Neural cell (in vitro differentiated cells): Measurements from ENCODE around the gene C2CD4A. TPM values are rescaled to one million over a fixed set of nuclear protein-coding genes. Genes with fewer than 3 reads are reported as not detected.

Experiments used
- H2AFZ ChIP-seq: fragments of 200-600, 300-800 bp; sonication (generic), shearing (Covaris generic); 2 replicates; pipeline ENCODE4 v1.6.0; 2014; ENCODE audit warnings: low read depth, mild to moderate bottlenecking, antibody characterized with exemption, low read length, moderate library complexity
- H3F3A ChIP-seq: fragments of 200-600 bp; shearing (Covaris generic); 2 replicates; pipeline ENCODE4 v1.6.1; 2016; ENCODE audit warnings: mild to moderate bottlenecking, moderate library complexity, mixed read lengths, antibody characterized with exemption, low read length; ENCODE audit not compliant: insufficient read depth, poor library complexity, severe bottlenecking
- H3K27ac ChIP-seq: fragments of 200-600, 300-800 bp; sonication (generic), shearing (Covaris generic); 2 replicates; pipeline ENCODE4 v1.5.1; 2014; ENCODE audit warnings: mild to moderate bottlenecking, low read length, moderate library complexity
- H3K27me3 ChIP-seq: fragments of 300-800, 200-600 bp; sonication (generic), shearing (Covaris generic); 2 replicates; pipeline ENCODE4 v1.6.0; 2014; ENCODE audit warnings: mild to moderate bottlenecking, low read depth, low read length, moderate library complexity; ENCODE audit not compliant: insufficient read depth
- H3K36me3 ChIP-seq: fragments of 300-800, 200-600 bp; sonication (generic), shearing (Covaris generic); 2 replicates; pipeline ENCODE4 v1.5.1; 2014; ENCODE audit warnings: mild to moderate bottlenecking, antibody characterized with exemption, low read length, moderate library complexity; ENCODE audit not compliant: insufficient read depth
- H3K4me2 ChIP-seq: fragments of 300-800, 200-600 bp; sonication (generic), shearing (Covaris generic); 2 replicates; pipeline ENCODE4 v1.6.0; 2014; ENCODE audit warnings: mild to moderate bottlenecking, low read length
- H3K4me3 ChIP-seq: fragments of 300-800, 200-600 bp; sonication (generic), shearing (Covaris generic); 2 replicates; pipeline ENCODE4 v1.5.1; 2014; ENCODE audit warnings: mild to moderate bottlenecking, low read length, moderate library complexity
- H3K79me2 ChIP-seq: fragments of 200-600 bp; shearing (Covaris generic); replicated peaks from 2 replicates; pipeline ENCODE4 v1.6.0; 2014; ENCODE audit warnings: mild to moderate bottlenecking, low read length, moderate library complexity; ENCODE audit not compliant: insufficient read depth
- H3K9ac ChIP-seq: fragments of 300-800, 200-600 bp; sonication (generic), shearing (Covaris generic); 2 replicates; pipeline ENCODE4 v1.6.1; 2016; ENCODE audit warnings: mild to moderate bottlenecking, low read length, mixed read lengths
- H3K9me2 ChIP-seq: fragments of 200-600 bp; shearing (Covaris generic); 2 replicates; pipeline ENCODE4 v1.6.1; 2016; ENCODE audit warnings: mild to moderate bottlenecking, low read length, mixed read lengths; ENCODE audit not compliant: insufficient read depth
- H3K9me3 ChIP-seq: fragments of 200-600, 300-800 bp; sonication (generic), shearing (Covaris generic); 2 replicates; pipeline ENCODE4 v1.6.1; 2016; ENCODE audit warnings: mild to moderate bottlenecking, mixed run types, low read length, moderate library complexity, mixed read lengths
- H4K20me1 ChIP-seq: fragments of 200-600 bp; shearing (Covaris generic); 2 replicates; pipeline ENCODE4 v1.6.1; 2016; ENCODE audit warnings: mild to moderate bottlenecking, mixed run types; ENCODE audit not compliant: insufficient read depth
- EP300 ChIP-seq: fragments of 450-650 bp; conservative IDR thresholded peaks from 2 replicates; pipeline ENCODE4 v1.6.1; 2014; ENCODE audit warnings: antibody characterized with exemption, mild to moderate bottlenecking, moderate library complexity; ENCODE audit not compliant: poor library complexity, severe bottlenecking
- EZH2 ChIP-seq: fragments of 200-600, 300-800 bp; shearing (Covaris generic), sonication (generic); IDR thresholded peaks from 2 replicates; pipeline ENCODE4 v1.6.1; 2014; ENCODE audit warnings: antibody characterized with exemption, low read length, borderline replicate concordance, mild to moderate bottlenecking; ENCODE audit not compliant: insufficient read depth, poor library complexity, severe bottlenecking
- MXI1 ChIP-seq: fragments of 450-650 bp; conservative IDR thresholded peaks from 2 replicates; pipeline ENCODE4 v1.6.1; 2014; ENCODE audit warnings: antibody characterized with exemption, mild to moderate bottlenecking; ENCODE audit not compliant: poor library complexity, severe bottlenecking
- POLR2AphosphoS5 ChIP-seq: IDR thresholded peaks from 2 replicates; pipeline ENCODE4 v1.6.1; 2012
- RAD21 ChIP-seq: fragments of 450-650 bp; conservative IDR thresholded peaks from 2 replicates; pipeline ENCODE4 v1.6.1; 2014; ENCODE audit warnings: antibody characterized with exemption, mild to moderate bottlenecking, moderate library complexity
- SMC3 ChIP-seq: fragments of 450-650 bp; conservative IDR thresholded peaks from 2 replicates; pipeline ENCODE4 v1.6.1; 2014; ENCODE audit warnings: antibody characterized with exemption, mild to moderate bottlenecking, moderate library complexity; ENCODE audit not compliant: poor library complexity
- TAF1 ChIP-seq: IDR thresholded peaks from 2 replicates; pipeline ENCODE4 v1.6.1; 2012; ENCODE audit warnings: low read depth
- polyA plus RNA-seq: library from polyadenylated mRNA; depleted of rRNA; stranded (reverse); fragments of >200 nt; gene quantifications from 2 replicates; pipeline ENCODE4 v1.2.3, GENCODE V29; 2014
- TF ChIP-seq, protein P1 (sequence below): fragments of 450-650 bp; IDR thresholded peaks from 2 replicates; pipeline ENCODE4 v1.5.1; 2014; ENCODE audit warnings: antibody characterized with exemption, mild to moderate bottlenecking, moderate library complexity; ENCODE audit not compliant: poor library complexity, severe bottlenecking
- TF ChIP-seq, protein P2 (sequence below): IDR thresholded peaks from 2 replicates; pipeline ENCODE4 v1.6.1; 2012; ENCODE audit warnings: borderline replicate concordance

C2CD4A gene
- polyA plus RNA-seq, 1 donor from 2014 or later, result not detected

DNA sequence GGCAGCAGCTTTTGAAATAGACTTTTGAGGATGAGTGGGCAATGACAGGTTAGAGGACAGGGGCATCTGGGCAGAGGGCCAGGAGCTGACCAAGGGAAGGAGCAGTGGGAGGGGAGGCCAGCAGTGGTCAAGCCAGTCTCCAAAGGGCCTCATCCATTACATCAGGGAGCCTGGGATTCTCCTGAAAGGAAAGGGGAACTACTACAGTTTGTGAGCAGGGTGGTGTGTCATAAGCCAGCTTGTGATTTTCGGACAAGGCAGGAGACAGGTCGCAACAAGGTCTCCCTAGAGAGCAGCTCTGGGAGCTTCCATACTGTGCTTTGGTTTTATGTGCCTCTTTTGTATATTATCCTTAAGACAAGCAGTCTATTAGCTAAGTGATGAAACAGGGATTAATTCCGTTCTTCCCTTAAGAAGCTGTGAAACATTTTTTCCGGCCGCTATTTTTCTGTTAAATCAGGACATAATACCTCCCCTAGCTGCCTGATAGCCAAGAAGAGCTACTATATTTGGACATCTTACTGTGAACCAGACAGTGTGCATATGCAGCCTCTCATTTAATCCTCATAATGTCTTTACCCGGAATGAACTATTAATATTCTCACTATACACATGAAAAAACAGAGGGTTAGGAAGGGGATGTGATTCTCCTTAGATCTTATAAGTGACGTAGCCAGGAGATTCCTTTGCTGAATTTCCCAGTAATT lies 51.9 kb downstream of the C2CD4A start:
- TF ChIP-seq, protein P1, sequence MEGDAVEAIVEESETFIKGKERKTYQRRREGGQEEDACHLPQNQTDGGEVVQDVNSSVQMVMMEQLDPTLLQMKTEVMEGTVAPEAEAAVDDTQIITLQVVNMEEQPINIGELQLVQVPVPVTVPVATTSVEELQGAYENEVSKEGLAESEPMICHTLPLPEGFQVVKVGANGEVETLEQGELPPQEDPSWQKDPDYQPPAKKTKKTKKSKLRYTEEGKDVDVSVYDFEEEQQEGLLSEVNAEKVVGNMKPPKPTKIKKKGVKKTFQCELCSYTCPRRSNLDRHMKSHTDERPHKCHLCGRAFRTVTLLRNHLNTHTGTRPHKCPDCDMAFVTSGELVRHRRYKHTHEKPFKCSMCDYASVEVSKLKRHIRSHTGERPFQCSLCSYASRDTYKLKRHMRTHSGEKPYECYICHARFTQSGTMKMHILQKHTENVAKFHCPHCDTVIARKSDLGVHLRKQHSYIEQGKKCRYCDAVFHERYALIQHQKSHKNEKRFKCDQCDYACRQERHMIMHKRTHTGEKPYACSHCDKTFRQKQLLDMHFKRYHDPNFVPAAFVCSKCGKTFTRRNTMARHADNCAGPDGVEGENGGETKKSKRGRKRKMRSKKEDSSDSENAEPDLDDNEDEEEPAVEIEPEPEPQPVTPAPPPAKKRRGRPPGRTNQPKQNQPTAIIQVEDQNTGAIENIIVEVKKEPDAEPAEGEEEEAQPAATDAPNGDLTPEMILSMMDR, result no peak
- TF ChIP-seq, protein P2, sequence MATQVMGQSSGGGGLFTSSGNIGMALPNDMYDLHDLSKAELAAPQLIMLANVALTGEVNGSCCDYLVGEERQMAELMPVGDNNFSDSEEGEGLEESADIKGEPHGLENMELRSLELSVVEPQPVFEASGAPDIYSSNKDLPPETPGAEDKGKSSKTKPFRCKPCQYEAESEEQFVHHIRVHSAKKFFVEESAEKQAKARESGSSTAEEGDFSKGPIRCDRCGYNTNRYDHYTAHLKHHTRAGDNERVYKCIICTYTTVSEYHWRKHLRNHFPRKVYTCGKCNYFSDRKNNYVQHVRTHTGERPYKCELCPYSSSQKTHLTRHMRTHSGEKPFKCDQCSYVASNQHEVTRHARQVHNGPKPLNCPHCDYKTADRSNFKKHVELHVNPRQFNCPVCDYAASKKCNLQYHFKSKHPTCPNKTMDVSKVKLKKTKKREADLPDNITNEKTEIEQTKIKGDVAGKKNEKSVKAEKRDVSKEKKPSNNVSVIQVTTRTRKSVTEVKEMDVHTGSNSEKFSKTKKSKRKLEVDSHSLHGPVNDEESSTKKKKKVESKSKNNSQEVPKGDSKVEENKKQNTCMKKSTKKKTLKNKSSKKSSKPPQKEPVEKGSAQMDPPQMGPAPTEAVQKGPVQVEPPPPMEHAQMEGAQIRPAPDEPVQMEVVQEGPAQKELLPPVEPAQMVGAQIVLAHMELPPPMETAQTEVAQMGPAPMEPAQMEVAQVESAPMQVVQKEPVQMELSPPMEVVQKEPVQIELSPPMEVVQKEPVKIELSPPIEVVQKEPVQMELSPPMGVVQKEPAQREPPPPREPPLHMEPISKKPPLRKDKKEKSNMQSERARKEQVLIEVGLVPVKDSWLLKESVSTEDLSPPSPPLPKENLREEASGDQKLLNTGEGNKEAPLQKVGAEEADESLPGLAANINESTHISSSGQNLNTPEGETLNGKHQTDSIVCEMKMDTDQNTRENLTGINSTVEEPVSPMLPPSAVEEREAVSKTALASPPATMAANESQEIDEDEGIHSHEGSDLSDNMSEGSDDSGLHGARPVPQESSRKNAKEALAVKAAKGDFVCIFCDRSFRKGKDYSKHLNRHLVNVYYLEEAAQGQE, result no peak
- TF ChIP-seq TAF1 (no peak), POLR2AphosphoS5 (no peak), SMC3 (no peak), EZH2 (no peak), EP300 (no peak), RAD21 (no peak), MXI1 (no peak)
- Histone ChIP-seq H3F3A (no peaks in the 10 kb centered on the region), H3K27ac (no peak overlapping the region), H3K4me3 (no peak overlapping the region), H3K9me3 (no peaks in the 10 kb centered on the region), H4K20me1 (no peaks in the 10 kb centered on the region), H2AFZ (no peak overlapping the region), H3K36me3 (no peaks in the 10 kb centered on the region), H3K9ac (no peak overlapping the region), H3K79me2 (no peaks in the 10 kb centered on the region), H3K4me2 (no peak overlapping the region), H3K27me3 (no peaks in the 10 kb centered on the region), H3K9me2 (no peaks in the 10 kb centered on the region)

DNA sequence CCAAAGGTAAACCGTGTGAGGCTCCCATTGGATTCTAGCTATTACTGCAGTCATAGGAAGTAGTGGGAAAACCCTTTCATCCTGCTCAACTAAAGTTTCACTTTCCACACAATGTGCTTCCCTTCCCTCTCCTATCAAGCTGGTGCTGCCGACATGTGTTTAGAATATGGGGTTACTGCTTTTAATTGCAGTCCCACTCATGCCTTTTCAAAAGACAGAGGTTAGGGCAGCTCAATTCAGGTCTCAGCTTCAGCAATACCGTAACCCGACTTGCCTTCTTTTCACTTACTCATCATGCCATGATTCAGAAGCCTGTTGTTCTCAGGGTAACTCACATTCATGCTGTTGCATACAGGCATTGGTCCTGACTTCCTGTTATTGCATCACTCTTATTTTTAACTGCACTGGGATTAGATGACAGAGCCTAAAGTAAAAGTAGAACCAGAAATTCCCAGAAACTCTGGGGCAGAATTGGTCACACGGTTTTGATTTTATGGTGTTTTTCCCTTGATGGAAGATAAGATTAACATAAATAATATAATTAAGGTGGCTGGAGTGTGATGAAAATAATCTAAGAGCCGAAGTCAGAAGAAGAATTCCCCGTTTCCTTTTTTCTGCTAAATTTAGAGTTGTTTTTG lies 52.6 kb downstream of the C2CD4A start:
- no peak overlapping the region for H3K27ac ChIP-seq
- H3K27me3 ChIP-seq, result no peaks in the 10 kb centered on the region
- no peaks in the 10 kb centered on the region for H3F3A ChIP-seq
- H3K9me3 ChIP-seq, result no peaks in the 10 kb centered on the region
- H4K20me1 ChIP-seq, result no peaks in the 10 kb centered on the region
- no peaks in the 10 kb centered on the region for H3K9me2 ChIP-seq
- no peak overlapping the region for H3K9ac ChIP-seq
- TF ChIP-seq RAD21 (no peak), POLR2AphosphoS5 (no peak), EP300 (no peak)
- TF ChIP-seq, protein P1, result no peak
- H3K4me3 ChIP-seq, result no peak overlapping the region
- no peak overlapping the region for H2AFZ ChIP-seq
- H3K79me2 ChIP-seq, result no peaks in the 10 kb centered on the region
- no peaks in the 10 kb centered on the region for H3K36me3 ChIP-seq
- no peak overlapping the region for H3K4me2 ChIP-seq
